T-helper 9 cell (primary cell): Measurements from ENCODE around the gene PIGS.

Source experiments
- DNase-seq: peaks from one replicate; pipeline ENCODE4 v3.0.0-alpha.2; 2020

The PIGS gene

GRCh38 chr17:28549236-28550132 is 21.8 kb downstream of the PIGS start:
- peak; percentile 56 for DNase-seq

DNA sequence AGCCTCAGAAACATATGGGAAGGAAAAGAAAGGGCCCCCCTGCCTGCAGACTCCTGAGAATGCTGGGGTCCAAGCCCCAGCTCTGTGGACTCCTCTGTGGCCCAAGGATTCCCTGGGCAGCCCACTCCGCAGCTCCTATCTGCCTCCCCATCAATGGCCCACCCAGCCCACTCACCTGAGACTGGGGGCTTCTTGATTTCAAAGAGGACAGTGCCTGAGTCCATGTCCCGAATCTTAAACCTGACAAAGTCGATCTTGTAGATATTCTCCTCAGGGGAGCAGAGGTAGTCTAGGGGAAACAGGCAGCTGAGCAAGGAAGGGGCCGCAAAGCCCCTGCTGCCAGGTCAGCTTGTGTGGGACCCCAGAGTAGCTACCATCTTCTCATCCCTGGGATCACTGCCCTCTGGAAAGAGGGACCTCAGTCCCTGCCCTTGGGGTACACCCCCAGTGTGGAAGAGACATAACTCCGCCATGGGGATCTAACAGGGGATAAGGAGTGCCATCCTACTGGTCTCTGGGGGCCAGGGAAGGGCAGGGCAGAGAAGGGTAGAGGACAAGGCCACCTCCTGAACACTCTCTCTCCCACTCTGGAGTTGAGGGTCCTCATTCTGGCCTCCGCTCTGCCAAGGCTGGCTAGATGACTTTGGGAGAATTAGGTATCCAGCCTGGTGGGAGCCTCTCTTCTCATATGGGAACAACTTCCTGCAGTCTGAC is 22.8 kb downstream of the PIGS start:
- DNase-seq: no peak

DNA sequence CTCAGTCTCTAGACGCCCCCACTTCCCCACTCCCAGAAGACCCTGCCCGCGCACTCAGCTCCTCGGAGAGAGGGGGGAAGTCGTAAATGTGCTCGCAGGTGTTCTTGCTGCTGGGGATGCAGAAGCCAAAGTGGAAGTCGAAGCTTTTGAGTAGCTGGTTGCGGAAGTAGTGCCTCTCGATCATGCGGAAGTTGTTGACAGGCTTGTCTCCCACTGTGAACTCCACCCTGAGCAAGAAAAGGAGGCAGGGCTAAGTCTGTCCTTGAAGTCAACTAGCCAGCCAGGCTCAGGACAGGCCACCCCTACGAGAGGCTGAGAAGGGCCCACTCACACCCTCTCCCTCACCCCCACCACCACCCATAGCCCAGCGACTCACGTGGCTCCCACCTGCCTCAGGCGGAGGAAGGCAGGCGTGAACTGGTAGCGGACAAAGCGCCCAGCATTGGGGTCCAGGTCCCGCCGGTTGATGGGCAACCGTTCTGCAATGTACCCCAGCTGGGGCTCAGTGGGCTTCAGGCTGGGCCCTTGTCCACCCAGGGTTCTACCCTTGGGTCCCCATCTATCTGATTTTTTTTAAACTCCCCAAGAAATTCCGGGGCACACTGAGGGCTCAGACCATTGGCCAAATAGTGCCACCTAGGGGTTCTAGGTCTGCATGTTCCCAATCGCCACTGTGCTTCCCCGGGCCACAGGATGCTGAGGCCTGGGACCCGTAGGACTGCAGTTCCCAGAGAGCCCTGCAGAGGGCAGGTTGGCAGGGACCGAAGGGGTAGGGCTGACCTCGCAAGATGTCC is 23.5 kb downstream of the PIGS start:
- DNase-seq: peak; percentile 47

GRCh38 chr17:28547096-28547622 is 24.2 kb downstream of the PIGS start:
- DNase-seq: no peak

GRCh38 chr17:28545787-28546415 is 25.4 kb downstream of the PIGS start:
- DNase-seq: no peak

DNA sequence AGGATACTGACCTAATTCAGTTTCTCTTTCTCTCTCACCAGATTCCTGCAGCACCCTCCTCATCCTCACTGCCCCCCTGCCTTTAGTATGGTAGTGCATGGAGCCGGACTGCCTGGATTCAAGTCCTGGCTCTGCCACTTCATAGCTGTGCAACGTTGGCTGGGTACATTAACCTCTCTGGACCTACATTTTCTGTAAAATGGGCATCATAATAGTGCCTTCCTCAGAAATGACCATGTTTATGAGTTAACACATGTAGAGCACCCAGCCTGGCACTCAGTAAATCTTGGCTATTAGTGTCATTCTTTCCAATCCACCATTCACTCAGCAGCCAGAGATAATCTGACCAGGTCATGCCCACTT is 26.2 kb downstream of the PIGS start:
- DNase-seq: no peak

DNA sequence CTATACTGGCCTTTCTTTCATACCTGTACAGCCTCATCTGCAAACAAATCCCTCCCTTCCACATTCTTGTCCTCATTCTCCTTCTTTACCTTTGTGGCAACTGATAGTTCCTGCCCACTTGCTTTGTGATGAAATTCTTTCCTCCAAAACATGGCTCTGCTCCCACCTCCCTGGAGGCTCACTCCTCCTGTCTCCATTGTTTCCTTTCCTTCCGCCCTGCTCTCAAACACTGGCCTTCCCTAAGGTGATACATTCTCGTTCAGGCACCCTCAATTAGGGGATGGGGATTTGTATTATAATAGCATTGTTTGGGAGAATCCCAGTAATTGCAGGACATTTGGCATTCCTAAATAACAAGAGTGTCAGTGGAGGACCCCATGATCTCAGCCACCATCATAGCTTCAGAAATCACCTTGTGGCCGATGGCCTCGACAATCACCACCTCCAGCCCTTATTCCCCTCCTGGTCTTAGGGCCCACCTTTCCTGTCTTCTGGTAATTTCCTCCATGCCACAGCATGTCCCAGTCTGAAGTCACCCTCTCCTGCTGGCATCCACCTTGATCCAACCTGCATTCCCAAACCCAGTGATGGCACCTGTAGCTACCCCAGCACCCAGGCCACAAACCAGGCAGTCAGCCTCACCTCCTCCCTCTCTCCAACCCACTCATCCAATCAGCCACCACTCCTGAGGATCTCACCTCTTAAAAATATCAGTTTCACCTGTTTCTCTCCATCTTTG is 26.8 kb downstream of the PIGS start:
- DNase-seq: no peak

DNA sequence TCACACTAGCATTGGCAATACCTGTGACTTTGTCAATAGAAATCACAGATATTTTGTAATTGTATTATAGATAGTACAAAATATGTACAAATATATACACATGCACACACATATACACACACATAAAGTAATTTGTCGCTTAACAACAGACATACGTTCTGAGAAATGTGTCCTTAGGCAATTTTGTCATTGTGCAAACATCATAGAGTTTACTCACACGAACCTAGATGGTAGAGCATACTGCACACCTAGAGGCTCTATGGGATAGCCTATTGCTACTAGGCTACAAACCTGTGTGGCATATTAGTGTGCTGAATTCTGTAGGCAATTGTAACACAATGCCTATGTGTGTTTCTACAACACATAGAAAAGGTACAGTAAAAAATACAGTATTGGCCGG is 29.9 kb downstream of the PIGS start:
- no peak for DNase-seq

DNA sequence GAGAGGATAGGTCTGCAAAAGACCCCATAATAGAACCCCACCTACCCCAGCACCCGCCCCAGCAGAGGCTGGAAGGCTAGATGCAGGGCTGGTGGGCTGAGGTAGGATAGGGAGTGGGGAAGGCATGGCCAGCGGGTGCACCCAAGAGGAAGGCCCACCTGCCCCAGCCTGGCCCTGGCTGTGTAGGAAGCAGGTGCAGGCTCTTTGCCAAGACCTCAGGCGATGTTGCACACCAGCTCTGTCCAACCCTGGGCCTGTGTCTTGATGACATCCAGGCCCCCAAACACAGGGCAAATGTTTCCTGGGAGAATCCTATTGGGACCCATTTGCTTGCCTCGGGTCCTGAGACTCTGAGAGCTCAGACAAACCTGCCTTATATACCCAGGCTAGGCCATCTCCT is 31.1 kb downstream of the PIGS start:
- DNase-seq: no peak

DNA sequence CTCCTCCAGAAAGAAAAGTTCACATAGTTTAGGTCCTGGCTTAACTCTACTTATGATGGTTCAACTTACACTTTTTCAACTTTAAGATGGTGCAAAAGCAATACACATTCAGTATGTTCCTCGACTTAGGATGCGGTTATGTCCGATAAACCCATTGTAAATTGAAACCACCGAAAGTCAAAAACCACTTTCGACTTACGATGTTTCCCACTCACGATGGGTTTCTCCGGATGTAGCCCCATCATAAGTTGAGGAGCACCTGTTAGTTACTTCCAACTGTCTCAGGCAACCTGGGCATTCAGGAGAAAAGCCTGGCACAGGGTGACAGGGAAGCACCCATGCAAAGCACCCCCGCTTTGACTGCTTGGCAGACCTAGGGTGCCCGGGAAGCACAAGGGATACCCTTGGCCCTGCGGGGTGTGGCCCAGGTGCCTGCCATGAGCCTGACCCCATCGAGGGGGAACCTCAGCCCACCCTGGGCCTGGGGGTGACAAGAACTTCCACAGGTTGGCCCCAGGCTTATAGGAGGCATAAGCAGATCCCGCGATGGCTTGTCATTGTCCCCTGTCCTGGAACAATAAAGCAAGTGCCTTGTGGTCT is 32.9 kb downstream of the PIGS start:
- no peak for DNase-seq

- DNase-seq: no peak
These were observed 34.1 kb downstream of the PIGS start for GRCh38 chr17:28537219-28537610.

- no peak for DNase-seq
These were observed 34.6 kb downstream of the PIGS start for GRCh38 chr17:28536532-28537218.

DNA sequence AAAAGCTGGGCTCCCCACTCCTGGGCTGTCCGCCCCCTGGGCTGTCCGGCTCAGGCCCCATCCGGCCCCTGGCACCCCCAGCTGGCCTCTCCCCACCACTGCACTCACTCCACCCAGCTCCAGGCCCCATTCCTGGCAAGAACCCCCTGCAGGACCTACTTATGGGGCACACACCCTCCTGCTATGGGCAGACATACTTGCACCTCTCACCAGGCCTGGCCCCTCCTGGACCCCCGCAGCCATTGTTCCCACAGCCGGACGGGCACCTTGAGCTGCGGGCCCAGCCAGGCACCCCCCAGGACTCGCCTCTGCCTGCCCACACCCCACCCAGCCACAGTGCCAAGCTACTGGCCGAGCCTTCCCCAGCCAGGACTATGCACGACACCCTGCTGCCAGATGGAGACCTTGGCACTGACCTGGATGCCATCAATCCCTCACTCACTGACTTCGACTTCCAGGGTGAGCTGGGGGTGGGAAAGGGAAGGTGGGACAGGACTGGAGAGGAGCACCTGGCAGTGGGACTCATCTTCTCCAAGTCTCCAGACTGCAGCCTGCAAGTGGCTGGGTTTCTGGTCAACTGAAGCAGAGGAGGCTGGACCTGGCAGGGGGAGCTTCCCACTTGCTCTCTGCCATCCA is 36.5 kb downstream of the PIGS start:
- DNase-seq: no peak

DNA sequence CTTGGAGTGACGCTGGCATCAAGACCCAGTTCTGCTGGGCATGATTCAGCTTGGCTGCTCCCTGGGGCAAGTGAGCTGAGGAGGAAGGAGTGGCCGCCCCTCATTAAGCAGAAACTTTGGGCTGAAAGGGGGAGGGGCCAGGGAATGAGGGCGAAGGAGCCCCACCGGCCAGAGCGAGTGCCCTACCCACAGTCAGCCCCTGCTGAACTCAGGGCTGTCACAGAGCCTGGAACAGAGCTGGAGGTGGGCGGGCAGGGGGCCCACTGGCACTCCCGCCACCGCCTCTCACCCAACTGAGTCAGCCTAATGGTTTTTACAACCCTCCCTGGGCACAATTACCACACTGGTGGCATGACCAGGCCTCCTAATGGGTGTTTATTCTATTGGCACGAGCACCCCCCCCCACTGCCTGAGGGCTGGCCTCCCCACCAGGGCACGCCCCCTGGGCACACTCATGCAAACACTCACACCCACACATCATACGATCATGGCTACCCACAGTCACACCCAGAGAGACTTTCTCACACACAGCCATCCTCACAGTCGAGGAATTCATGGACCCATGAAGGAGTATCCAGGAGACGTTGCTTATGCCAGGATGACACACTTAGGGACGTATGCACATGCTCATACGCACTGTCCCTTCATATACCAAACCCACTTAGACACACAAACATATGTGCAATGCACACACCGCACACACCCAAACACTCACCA is 38.1 kb downstream of the PIGS start:
- DNase-seq: no peak

GRCh38 chr17:28532050-28532960 is 39.0 kb downstream of the PIGS start:
- no peak for DNase-seq

DNA sequence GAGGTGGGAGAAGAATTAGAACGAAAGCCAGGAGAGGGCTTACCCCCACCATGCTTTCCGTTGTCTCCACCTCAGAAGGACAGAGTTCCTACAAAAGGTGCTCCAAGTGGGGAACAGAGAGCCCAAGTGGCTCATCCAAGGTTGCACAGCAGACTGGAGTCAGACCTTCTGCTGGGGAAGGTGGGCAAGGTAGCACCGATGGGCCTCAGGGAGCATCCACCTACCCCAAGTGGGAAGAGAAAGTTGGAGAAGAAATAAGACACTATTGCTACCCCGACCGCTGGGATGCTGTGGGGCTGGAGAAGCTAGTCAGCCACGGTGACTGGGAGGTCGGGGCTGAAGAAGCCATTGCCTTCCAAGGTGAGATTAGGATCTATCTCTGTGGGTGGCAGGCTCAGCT is 40.4 kb downstream of the PIGS start:
- DNase-seq: no peak

- no peak for DNase-seq
These were observed 41.1 kb downstream of the PIGS start for GRCh38 chr17:28530250-28530649.

DNA sequence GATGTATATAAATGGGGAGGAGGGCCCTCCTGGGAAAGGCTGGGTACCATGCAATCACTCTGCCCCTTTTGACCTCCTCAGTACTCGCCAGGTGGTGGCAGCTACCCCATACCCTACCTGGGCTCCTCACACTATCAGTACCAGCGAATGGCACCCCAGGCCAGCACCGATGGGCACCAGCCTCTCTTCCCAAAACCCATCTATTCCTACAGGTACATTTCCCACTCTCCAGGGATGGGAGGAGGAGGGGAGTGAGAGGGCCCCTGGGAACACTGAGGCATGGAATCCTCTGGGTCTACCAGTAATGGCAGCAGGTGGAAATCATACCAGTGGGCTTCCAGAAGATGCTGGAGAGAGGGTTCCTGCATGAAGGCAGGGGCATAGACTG is 42.3 kb downstream of the PIGS start:
- DNase-seq: no peak
